ENCODE measurements around the gene LPP. TPM values are rescaled to one million over a fixed set of nuclear protein-coding genes. Genes with fewer than 3 reads are reported as not detected.

LPP gene
- total RNA-seq, 1 donor from 2014 or later, result 184 TPM

- no peak overlapping the region for H3K4me3 Mint-ChIP-seq (ENCODE audit: unreplicated experiment)
- H3K27ac Mint-ChIP-seq (ENCODE audit: unreplicated experiment), result peak overlapping the region; percentile 96
- H3K27me3 Mint-ChIP-seq (ENCODE audit: unreplicated experiment), result no peaks in the 10 kb centered on the region
- H3K9me3 Mint-ChIP-seq (ENCODE audit: unreplicated experiment), result peaks cover 4% of the 10 kb centered on the region
- peaks cover 90% of the 10 kb centered on the region for H3K4me1 Mint-ChIP-seq (ENCODE audit: unreplicated experiment)
- peaks cover 11% of the 10 kb centered on the region for H3K36me3 Mint-ChIP-seq (ENCODE audit: unreplicated experiment)
- TF ChIP-seq CTCF (IDR thresholded peaks at IDR 0.05), result no peak
- no peak for DNase-seq (ENCODE audit: extremely low spot score, unreplicated experiment)
Measured at GRCh38 chr3:188298585-188298984, 144.6 kb downstream of the LPP start.

DNA sequence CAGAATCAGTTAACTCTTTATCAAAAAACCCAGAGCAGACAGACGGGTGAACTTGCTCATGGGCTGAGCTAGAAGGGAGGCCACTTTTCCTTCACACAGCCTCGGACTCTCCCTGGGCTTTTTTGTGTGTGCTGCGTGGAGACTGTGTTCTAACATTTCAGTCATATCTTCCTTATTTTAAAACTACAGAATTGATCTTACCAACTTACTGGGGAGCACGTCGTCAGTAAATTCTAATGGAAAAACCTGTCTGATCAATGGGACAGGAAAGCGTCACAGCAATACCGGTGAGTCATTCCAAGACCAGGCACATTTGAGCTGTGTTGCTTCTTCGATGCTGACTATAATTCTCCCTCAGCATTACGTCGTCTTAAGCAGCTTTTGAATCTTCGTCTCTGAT is 145.1 kb downstream of the LPP start:
- H3K27me3 Mint-ChIP-seq (ENCODE audit: unreplicated experiment), result no peaks in the 10 kb centered on the region
- H3K4me1 Mint-ChIP-seq (ENCODE audit: unreplicated experiment), result peaks cover 87% of the 10 kb centered on the region
- peak overlapping the region; percentile 96 for H3K27ac Mint-ChIP-seq (ENCODE audit: unreplicated experiment)
- no peak for TF ChIP-seq CTCF (IDR thresholded peaks at IDR 0.05)
- H3K9me3 Mint-ChIP-seq (ENCODE audit: unreplicated experiment), result peaks cover 4% of the 10 kb centered on the region
- no peak overlapping the region for H3K4me3 Mint-ChIP-seq (ENCODE audit: unreplicated experiment)
- H3K36me3 Mint-ChIP-seq (ENCODE audit: unreplicated experiment), result peaks cover 11% of the 10 kb centered on the region
- no peak for DNase-seq (ENCODE audit: extremely low spot score, unreplicated experiment)

DNA sequence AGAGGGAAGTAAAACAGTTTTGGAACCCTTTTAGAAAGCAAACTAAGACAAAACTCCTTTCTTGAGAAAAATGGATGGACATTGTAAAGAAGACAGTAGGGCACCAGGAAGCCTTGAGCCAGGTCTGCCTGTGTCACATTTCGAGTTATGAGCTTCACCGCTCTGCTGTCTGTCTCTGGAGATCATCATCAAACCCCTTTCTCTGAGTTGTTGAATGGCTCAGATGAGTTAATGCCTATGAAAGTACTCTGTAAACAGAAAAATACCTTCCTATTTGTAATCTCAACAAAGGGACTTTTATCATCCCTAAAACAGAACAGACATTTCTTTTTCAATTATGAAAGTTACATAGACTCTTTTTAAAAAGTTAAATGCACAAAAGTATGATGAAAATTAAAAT is 145.8 kb downstream of the LPP start:
- no peaks in the 10 kb centered on the region for H3K27me3 Mint-ChIP-seq (ENCODE audit: unreplicated experiment)
- H3K4me3 Mint-ChIP-seq (ENCODE audit: unreplicated experiment), result no peak overlapping the region
- DNase-seq (ENCODE audit: extremely low spot score, unreplicated experiment), result no peak
- TF ChIP-seq CTCF (IDR thresholded peaks at IDR 0.05), result no peak
- H3K9me3 Mint-ChIP-seq (ENCODE audit: unreplicated experiment), result peaks cover 4% of the 10 kb centered on the region
- peak overlapping the region; percentile 96 for H3K27ac Mint-ChIP-seq (ENCODE audit: unreplicated experiment)
- H3K36me3 Mint-ChIP-seq (ENCODE audit: unreplicated experiment), result peaks cover 11% of the 10 kb centered on the region
- H3K4me1 Mint-ChIP-seq (ENCODE audit: unreplicated experiment), result peaks cover 84% of the 10 kb centered on the region

GRCh38 chr3:188301147-188301546 is 147.2 kb downstream of the LPP start:
- no peak for TF ChIP-seq CTCF (IDR thresholded peaks at IDR 0.05)
- no peak for DNase-seq (ENCODE audit: extremely low spot score, unreplicated experiment)
- H3K36me3 Mint-ChIP-seq (ENCODE audit: unreplicated experiment), result peaks cover 14% of the 10 kb centered on the region
- H3K27ac Mint-ChIP-seq (ENCODE audit: unreplicated experiment), result peak overlapping the region; percentile 14
- H3K4me1 Mint-ChIP-seq (ENCODE audit: unreplicated experiment), result peaks cover 77% of the 10 kb centered on the region
- no peak overlapping the region for H3K4me3 Mint-ChIP-seq (ENCODE audit: unreplicated experiment)
- peaks cover 4% of the 10 kb centered on the region for H3K9me3 Mint-ChIP-seq (ENCODE audit: unreplicated experiment)
- H3K27me3 Mint-ChIP-seq (ENCODE audit: unreplicated experiment), result no peaks in the 10 kb centered on the region

DNA sequence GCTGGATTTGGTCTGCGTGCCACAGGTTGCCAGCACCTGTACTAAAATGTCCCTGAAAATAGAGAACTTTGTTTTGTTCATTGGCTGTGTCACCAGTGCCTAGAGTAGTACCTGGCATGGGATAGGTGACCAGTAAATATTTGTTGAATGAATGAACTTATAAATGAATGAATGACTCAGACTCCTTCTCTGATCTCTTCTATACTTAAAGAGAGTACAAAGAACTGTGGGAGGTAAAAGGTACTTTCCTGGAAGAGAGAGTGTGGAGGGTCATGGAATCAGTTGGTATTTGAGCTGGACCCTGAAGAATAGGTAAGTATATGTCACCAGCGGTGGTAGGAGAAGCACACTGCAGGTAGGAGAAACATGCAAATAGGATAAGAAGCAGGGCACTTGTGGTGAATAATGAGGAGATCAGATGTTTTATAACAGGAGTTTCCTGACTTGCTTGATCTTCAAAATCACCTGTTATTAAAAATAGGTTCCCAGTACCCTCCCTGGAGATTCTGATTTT is 149.4 kb downstream of the LPP start:
- H3K9me3 Mint-ChIP-seq (ENCODE audit: unreplicated experiment), result peaks cover 4% of the 10 kb centered on the region
- peaks cover 14% of the 10 kb centered on the region for H3K36me3 Mint-ChIP-seq (ENCODE audit: unreplicated experiment)
- H3K27ac Mint-ChIP-seq (ENCODE audit: unreplicated experiment), result no peak overlapping the region
- no peak for DNase-seq (ENCODE audit: extremely low spot score, unreplicated experiment)
- H3K4me3 Mint-ChIP-seq (ENCODE audit: unreplicated experiment), result no peak overlapping the region
- H3K27me3 Mint-ChIP-seq (ENCODE audit: unreplicated experiment), result no peaks in the 10 kb centered on the region
- H3K4me1 Mint-ChIP-seq (ENCODE audit: unreplicated experiment), result peaks cover 55% of the 10 kb centered on the region
- no peak for TF ChIP-seq CTCF (IDR thresholded peaks at IDR 0.05)

All from osteocyte (in vitro differentiated cells).